Hematopoietic multipotent progenitor cell treated with erythropoietin and hydrocortisone succinate and interleukin-3 and kit ligand, for 17 days (in vitro differentiated cells): ENCODE results near the gene LRFN4.
"Not testable (repeated sequence)": the region's sequence is repeated elsewhere in the genome, so short reads cannot be mapped to it uniquely, and the experiment has no call there.

Experiments
- DNase-seq: peaks from one replicate; pipeline ENCODE4 v3.0.0-alpha.2; 2015; ENCODE audit warnings: low spot score

The LRFN4 gene

DNA sequence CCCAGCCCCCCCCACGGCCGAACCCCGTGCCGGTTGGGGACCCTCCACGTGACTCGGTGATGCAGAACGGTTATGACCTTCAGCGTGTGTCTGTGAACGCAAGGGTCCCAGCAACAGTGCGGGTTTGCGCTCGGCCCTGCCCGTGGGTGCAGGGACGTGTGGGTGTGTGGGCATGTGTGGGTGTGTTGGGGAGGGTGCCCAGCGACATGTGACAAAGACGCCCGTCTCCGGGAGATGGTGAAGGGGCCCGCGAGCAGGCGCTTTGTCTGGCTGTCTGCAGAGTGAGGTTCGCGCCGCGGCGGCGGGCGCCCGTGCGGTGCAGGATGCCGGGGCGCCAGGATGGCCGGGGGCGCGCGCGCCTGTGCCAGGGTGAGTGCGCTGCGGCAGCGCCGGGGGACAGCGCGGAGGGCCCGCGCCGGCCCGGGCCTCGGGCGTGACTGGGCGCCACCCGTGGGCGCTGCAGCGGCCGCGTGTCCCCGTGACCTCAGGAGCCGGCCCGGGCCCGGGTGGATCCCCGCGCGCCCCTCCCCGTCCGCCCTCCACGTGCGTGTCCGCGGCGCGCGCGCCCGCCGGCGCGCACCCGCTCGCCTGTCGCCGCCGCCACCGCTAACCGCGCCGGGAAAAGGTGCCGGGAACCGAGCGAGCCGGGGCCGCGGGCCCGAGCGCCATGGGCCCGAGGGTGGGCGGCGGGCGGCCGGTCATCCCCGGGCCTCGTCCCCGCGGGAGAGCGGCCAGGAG, at the start of gene LRFN4:
LRFN4 (plus strand) TSS at position 569 of the 738 bp plus-strand sequence. CDS start 681 bp downstream, outside the sequence.
- DNase-seq, result no peak

DNA sequence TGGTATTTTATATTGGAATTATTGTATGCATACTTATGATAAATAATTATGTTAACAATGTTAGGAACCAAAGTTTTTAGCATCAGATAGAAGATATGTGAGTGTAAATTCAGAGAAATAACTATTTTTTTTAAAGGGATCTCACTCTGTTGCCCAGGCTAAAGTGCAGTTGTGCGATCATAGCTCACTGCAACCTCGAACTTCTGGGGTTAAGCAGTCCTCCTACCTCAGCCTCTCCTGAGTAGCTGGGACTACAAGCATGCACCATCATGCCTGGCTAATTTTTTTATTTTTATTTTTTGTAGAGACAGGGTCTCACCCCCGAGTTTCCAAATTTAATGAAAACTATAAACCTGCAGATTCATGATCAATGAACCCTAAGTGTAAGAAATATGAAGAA, 47.3 kb upstream of the LRFN4 start:
- DNase-seq, result no peak

DNA sequence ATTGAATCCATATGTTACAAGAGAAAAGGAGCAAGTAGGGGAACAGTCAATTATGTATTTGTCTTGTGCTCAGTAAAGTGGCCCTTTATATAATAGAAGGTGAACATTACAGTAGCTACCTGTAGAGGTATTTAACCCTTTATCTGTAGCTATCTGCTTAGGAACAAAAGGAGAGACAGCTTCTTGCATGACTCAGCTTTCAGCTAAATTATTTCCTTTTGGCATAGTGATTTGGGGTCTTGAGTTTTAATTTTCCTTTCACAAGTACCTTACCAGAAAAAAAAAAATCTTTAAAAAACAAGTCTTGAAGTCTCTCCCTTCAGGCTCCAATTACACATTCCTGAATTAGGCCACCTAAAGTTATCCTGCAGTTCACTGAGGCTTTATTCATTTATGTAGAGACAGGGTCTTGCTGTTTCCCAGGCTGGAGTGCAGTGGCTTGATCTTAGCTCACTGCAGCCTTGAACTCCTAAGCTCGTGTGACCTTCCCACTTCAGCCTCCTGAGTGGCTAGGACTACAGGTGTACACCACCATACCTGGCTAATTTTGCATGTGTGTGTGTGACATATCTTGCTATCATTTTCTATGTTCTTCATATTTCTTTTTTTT, 46.2 kb upstream of the LRFN4 start:
- no peak for DNase-seq

DNA sequence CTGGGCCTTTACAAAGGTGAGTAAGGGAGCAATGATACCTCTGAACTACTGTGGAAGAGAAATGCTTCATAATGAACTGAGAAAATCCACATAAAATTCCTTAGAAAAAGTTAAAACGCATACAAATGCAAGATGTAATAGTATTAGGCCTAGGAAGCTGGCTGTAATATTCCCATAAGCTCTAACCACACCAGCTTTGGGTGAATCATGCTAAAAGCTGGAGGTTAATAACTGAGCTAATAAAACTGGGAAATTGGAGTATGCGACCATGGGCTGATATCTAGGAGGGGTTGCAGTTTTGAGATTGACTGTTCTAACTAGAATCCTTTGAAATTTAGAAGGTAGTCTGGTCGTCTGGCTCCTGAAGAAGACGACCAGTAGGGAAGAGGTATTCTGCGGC, 42.2 kb upstream of the LRFN4 start:
- DNase-seq, result no peak

DNA sequence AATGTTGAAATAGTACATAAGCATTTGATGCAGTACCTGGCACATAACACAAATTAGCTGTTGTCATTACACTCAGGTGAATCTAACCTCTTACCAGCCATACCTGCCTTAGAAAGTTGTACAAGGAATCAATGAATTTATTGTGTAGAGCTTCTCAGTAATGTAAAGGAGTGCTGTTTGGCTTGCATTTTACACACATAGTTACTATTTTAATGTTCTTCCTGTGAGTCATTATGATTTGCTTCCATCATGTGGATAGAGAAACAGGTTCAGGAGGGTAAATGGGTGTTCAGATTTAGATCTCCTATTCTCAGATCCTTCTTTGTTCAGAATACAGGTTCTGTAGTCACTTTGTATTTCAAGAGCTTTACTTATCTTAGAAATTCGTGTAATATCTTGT, 41.2 kb upstream of the LRFN4 start:
- no peak for DNase-seq

GRCh38 chr11:66818231-66818955, 38.5 kb upstream of the LRFN4 start:
- DNase-seq, result no peak

- DNase-seq, result no peak
Observed at GRCh38 chr11:66820381-66820780, 36.5 kb upstream of the LRFN4 start.

- no peak for DNase-seq
Observed at GRCh38 chr11:66820901-66821300, 36.0 kb upstream of the LRFN4 start.

- DNase-seq, result no peak
Observed at GRCh38 chr11:66823700-66824099, 33.2 kb upstream of the LRFN4 start.

DNA sequence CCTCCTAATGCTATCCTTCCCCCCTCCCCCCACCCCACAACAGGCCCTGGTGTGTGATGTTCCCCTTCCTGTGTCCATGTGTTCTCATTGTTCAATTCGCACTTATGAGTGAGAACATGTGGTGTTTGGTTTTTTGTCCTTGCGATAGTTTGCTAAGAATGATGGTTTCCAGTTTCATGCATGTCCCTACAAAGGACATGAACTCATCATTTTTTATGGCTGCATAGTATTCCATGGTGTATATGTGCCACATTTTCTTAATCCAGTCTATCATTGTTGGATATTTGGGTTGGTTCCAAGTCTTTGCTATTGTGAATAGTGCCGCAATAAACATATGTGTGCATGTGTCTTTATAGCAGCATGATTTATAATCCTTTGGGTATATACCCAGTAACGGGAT, 32.3 kb upstream of the LRFN4 start:
- not testable (repeated sequence) for DNase-seq

DNA sequence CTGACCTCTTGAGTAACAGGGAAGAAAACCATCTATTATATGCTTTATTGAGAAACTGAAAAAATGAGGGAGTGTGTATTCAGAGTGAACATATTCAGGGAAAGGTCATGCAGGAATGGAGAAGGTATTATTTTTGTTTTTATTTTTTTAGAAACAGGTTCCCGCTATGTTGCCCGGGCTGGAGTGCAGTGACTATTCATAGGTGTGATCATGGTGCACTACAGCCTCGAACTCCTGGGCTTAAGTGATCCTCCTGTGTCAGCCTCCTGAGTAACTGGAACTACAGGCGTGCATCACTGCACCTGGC, 22.4 kb upstream of the LRFN4 start:
- DNase-seq, result no peak

DNA sequence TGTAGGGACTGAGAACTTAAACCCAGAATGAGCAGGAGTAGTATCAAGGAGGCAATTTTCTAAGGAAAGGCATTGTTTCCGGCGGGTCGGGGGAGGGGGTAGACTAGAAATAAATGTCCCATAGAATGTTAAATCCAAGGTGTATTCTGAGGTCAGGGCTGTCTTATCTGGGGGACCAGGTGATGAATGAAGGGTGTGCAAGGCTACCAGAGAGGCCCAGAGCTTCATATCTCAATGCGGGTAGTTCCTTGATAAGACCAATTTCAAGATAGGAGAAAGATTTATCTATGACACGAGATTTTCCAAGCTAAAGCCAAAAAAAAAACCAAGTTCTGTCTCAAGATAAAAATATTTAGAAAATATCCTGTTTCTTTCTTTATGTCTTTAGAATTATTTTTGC, 21.9 kb upstream of the LRFN4 start:
- DNase-seq, result peak; percentile 43

DNA sequence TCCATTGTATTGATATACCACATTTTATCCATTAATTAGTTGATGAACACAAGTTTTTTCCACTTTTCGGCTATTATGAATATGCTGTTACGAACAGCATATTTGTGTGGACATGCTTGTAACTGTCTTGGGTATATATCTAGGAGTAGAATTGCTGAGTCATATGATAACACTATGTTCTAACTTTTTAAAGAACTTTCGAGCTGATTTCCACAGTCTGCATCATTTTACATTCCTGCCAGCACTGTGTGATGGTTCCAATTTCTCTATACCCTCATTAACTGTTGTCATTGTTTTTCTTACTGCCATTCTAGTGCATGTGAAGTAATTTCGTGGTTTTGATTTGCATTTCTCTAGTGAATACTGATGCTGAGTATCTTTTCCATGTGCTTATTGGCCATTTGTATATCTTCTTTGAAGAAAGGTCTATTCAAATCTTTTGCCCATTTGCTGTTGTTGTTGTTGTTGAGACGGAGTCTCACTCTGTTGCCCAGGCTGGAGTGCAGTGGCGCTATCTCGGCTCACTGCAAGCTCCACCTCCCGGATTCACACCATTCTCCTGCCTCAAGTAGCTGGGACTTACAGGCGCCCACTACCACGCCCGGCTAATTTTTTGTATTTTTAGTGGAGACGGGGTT, 21.0 kb upstream of the LRFN4 start:
- peak; percentile 72 for DNase-seq

GRCh38 chr11:66840317-66841091, 16.4 kb upstream of the LRFN4 start:
- no peak for DNase-seq

DNA sequence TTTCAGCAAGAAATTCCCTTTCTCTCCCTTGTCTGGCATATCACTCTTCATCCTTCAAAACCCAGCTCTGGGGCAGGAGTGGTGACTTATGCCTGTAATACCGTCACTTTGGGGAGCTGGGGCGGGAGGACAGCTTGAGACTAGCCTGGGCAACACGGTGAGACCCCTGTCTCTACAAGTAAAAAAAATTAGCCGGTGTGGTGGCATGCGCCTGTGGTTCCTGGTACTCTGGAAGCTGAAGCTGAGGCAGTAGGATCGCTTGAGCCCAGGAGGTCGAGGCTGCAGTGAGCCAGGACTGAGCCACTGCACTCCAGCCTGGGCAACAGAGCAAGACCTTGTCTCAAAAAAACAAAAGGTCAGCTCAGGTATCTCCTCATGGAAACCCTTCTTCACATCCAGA, 15.0 kb upstream of the LRFN4 start:
- DNase-seq, result no peak

DNA sequence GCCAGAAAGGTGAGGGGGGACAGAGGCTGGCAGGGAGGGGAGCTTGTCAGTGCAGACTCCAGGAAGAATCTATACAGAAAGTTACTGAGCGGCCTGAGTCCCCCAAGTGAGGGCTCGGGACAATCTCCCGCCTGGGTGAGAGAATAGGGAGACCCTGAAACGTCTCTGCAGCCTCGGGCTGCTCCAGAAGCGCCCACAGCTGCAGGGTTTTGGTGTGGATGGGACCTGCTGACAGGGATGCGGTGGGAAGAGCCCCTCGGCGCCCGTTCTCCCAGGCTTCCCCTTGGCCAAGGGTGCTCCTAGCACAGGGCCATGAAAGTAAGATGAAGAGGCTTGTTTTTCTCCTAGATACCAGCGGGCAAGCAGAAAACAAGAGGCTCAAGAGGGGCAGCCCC, 14.4 kb upstream of the LRFN4 start:
- no peak for DNase-seq

DNA sequence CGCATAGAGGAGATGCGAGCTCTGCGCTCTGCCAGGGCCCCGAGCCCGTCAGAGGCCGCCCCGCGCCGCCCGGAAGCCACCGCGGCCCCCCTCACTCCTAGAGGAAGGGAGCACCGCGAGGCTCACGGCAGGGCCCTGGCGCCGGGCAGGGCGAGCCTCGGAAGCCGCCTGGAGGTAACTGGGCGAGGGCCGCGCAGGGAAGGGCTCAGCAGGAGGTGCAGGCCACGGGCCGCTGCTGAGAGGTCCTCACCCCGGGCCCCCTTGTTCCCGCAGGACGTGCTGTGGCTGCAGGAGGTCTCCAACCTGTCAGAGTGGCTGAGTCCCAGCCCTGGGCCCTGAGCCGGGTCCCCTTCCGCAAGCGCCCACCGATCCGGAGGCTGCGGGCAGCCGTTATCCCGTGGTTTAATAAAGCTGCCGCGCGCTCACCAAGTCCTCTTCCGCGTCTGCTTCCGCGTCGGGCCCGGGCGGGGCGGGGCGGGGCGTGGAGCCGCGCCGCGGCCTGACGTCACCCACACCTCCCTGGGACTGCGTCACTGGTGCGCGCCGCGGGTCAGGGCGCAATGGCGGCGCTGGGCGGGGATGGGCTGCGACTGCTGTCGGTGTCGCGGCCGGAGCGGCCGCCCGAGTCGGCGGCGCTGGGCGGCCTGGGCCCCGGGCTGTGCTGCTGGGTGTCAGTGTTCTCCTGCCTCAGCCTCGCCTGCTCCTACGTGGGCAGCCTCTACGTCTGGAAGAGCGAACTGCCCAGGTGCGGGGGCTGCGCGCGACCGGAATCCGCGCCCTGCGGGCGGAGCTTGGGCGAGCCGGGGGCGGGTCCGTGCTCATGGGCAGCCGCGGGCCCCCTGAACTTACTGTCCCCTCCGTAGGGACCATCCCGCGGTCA, 13.7 kb upstream of the LRFN4 start, which contains the start of gene RCE1:
RCE1 (plus strand) TSS at position 546 of the 880 bp plus-strand sequence; CDS start at position 561, 15 bp downstream.
- DNase-seq, result peak; percentile 93

DNA sequence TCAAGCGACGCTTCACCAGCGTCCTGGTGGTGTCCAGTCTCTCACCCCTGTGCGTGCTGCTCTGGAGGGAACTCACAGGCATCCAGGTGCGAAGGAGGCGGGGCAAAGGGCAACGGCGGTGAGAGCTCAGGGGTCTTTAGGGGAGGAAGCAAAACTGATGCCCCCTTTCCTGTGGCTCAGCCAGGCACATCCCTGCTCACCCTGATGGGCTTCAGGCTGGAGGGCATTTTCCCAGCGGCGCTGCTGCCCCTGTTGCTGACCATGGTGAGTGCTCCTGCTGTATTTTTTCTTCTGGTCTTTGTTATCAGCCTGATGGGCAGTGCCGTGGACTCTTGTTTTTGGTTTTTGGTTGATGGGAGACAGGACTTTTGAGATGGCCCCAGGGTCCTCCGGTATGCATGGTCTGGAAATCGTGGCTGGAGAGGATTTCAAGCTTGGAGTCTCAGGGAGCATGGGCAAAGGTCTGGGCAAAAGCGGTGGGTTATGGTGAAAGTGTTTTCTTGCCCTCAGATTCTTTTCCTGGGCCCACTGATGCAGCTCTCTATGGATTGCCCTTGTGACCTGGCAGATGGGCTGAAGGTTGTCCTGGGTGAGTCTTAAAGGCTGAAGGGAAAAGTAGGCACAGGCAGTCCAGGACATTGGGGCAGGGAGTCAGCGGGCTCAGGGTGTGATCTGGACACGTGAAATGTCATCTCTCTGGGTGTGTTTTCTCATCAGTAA, 12.9 kb upstream of the LRFN4 start:
- no peak for DNase-seq

DNA sequence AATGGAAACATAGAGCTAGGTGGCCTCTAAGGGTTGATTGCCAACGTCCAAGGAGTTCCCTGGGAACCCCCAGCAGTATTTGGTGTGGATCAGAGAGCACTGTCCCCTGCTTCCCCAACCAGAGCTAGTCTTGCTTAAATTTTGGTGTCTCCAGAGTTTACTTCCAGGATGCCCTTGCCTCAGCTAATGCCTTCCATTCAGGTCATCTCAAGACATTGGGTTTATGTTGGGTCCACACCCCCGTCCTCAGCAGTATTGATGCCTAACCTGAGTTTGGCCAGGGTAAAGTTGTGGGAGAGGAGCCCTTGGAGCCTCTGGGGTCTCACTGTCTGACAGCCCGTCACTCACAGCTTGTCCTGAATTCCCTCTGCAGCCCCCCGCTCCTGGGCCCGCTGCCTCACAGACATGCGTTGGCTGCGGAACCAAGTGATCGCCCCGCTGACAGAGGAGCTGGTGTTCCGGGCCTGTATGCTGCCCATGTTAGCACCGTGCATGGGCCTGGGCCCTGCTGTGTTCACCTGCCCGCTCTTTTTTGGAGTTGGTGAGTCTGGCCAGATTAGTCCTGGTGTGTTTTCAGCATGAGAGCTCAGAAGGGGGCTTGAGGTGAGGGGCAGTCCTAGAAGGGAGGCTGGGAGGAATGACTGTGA, 12.2 kb upstream of the LRFN4 start:
- DNase-seq, result no peak
